Measurements from ENCODE around the gene ELMO1.

The ELMO1 gene

GRCh38 chr7:37216156-37216852, 232.4 kb downstream of the ELMO1 start:
- no peak for DNase-seq (ENCODE audit: low spot score)

GRCh38 chr7:37215290-37215923, 233.3 kb downstream of the ELMO1 start:
- DNase-seq (ENCODE audit: low spot score): no peak

- no peak for DNase-seq (ENCODE audit: low spot score)
Measured at GRCh38 chr7:37212556-37212955, 236.1 kb downstream of the ELMO1 start.

GRCh38 chr7:37212051-37212450, 236.6 kb downstream of the ELMO1 start:
- DNase-seq (ENCODE audit: low spot score): no peak

GRCh38 chr7:37211097-37211880, 237.4 kb downstream of the ELMO1 start:
- no peak for DNase-seq (ENCODE audit: low spot score)

- DNase-seq (ENCODE audit: low spot score): no peak
Measured at GRCh38 chr7:37209195-37209594, 239.5 kb downstream of the ELMO1 start.

GRCh38 chr7:37208528-37208927, 240.1 kb downstream of the ELMO1 start:
- peak; percentile 51 for DNase-seq (ENCODE audit: low spot score)

GRCh38 chr7:37206192-37206591, 242.5 kb downstream of the ELMO1 start:
- DNase-seq (ENCODE audit: low spot score): no peak

GRCh38 chr7:37205451-37205850, 243.2 kb downstream of the ELMO1 start:
- DNase-seq (ENCODE audit: low spot score): no peak

GRCh38 chr7:37201876-37202198, 246.8 kb downstream of the ELMO1 start:
- DNase-seq (ENCODE audit: low spot score): no peak

GRCh38 chr7:37201003-37201875, 247.4 kb downstream of the ELMO1 start:
- DNase-seq (ENCODE audit: low spot score): peak; percentile 75

GRCh38 chr7:37198906-37199485, 249.7 kb downstream of the ELMO1 start:
- peak; percentile 71 for DNase-seq (ENCODE audit: low spot score)

- DNase-seq (ENCODE audit: low spot score): no peak
Measured at GRCh38 chr7:37198041-37198905, 250.4 kb downstream of the ELMO1 start.

GRCh38 chr7:37197108-37197507, 251.6 kb downstream of the ELMO1 start:
- no peak for DNase-seq (ENCODE audit: low spot score)

- DNase-seq (ENCODE audit: low spot score): no peak
Measured at GRCh38 chr7:37196676-37197075, 252.0 kb downstream of the ELMO1 start.

- no peak for DNase-seq (ENCODE audit: low spot score)
Measured at GRCh38 chr7:37195388-37195787, 253.3 kb downstream of the ELMO1 start.

- DNase-seq (ENCODE audit: low spot score): no peak
Measured at GRCh38 chr7:37194943-37195342, 253.7 kb downstream of the ELMO1 start.

GRCh38 chr7:37193775-37194135, 254.9 kb downstream of the ELMO1 start:
- no peak for DNase-seq (ENCODE audit: low spot score)

GRCh38 chr7:37193087-37193774, 255.4 kb downstream of the ELMO1 start:
- DNase-seq (ENCODE audit: low spot score): no peak

GRCh38 chr7:37191797-37192196, 256.9 kb downstream of the ELMO1 start:
- no peak for DNase-seq (ENCODE audit: low spot score)

Data from RKO (cell line).